Measurements from ENCODE around the gene CD9. TPM values are rescaled to one million over a fixed set of nuclear protein-coding genes. Genes with fewer than 3 reads are reported as not detected.

Gene CD9
- total RNA-seq, 1 donor from 2014 or later: 55.5 TPM

GRCh38 chr12:6198985-6199530 is 1.1 kb upstream of the CD9 start:
- peak overlapping the region; percentile 82 for H3K4me3 ChIP-seq
- H3K9me3 ChIP-seq (replicated peaks): no peaks in the 10 kb centered on the region
- H3K27ac ChIP-seq (replicated peaks): peak overlapping the region; percentile 92
- intact Hi-C loops (cut with micrococcal nuclease): no loop called here
- TF ChIP-seq, protein P1, sequence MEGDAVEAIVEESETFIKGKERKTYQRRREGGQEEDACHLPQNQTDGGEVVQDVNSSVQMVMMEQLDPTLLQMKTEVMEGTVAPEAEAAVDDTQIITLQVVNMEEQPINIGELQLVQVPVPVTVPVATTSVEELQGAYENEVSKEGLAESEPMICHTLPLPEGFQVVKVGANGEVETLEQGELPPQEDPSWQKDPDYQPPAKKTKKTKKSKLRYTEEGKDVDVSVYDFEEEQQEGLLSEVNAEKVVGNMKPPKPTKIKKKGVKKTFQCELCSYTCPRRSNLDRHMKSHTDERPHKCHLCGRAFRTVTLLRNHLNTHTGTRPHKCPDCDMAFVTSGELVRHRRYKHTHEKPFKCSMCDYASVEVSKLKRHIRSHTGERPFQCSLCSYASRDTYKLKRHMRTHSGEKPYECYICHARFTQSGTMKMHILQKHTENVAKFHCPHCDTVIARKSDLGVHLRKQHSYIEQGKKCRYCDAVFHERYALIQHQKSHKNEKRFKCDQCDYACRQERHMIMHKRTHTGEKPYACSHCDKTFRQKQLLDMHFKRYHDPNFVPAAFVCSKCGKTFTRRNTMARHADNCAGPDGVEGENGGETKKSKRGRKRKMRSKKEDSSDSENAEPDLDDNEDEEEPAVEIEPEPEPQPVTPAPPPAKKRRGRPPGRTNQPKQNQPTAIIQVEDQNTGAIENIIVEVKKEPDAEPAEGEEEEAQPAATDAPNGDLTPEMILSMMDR (IDR thresholded peaks at IDR 0.05; ENCODE audit: borderline replicate concordance): no peak
- no peak for DNase-seq
- peaks cover 23% of the 10 kb centered on the region for H3K27me3 ChIP-seq (ENCODE audit: low read depth)
- H3K4me1 ChIP-seq: peaks cover 59% of the 10 kb centered on the region
- no peaks in the 10 kb centered on the region for H3K36me3 ChIP-seq

DNA sequence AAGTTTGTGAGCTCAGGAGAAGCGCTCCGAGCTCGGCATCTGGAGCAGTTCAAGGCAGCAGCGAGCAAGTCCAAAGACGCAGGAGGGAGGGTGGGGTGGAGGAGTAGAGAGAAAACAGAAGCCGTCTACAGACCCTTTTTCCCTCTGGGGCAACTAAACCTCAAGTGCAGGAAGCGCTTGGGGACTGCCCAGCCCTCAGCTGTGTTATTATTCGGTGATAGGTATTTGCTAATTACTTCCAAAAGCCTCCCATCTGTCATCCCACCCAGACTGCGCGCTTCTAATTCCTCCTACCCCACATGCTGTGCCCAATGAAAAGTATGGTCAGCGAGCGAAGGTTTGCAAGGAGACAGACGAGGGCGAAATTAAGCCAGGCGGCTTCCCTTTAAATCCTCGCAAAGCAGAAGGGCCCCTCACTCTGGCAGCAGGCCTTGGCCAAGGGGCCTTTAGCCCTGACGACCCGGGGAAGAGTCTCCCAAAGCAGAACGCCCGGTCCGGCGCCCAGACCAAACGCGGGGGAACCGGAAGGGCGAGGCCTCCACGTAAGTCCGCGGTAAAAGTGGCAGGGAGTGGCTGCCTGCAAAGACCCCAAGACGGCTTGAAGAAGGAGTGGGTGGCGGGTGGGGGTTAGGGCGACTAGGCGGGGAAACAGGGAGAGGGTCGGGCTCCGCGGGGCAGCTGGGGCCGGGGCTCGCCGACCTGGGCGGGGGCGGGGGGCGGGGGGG is 507 bp upstream of the CD9 start:
- Histone ChIP-seq H3K36me3 (no peaks in the 10 kb centered on the region), H3K9me3 (replicated peaks) (no peaks in the 10 kb centered on the region), H3K27ac (replicated peaks) (peak overlapping the region; percentile 92), H3K27me3 (ENCODE audit: low read depth) (peaks cover 23% of the 10 kb centered on the region), H3K4me3 (peak overlapping the region; percentile 82), H3K4me1 (peaks cover 66% of the 10 kb centered on the region)
- intact Hi-C loops (cut with micrococcal nuclease): no loop called here
- TF ChIP-seq, protein P1 (IDR thresholded peaks at IDR 0.05; ENCODE audit: borderline replicate concordance): no peak
- no peak for DNase-seq

- peak overlapping the region; percentile 92 for H3K27ac ChIP-seq (replicated peaks)
- peaks cover 23% of the 10 kb centered on the region for H3K27me3 ChIP-seq (ENCODE audit: low read depth)
- no peaks in the 10 kb centered on the region for H3K9me3 ChIP-seq (replicated peaks)
- H3K4me3 ChIP-seq: peak overlapping the region; percentile 82
- H3K36me3 ChIP-seq: no peaks in the 10 kb centered on the region
- TF ChIP-seq, protein P1 (IDR thresholded peaks at IDR 0.05; ENCODE audit: borderline replicate concordance): peak; percentile 8
- DNase-seq: no peak
- intact Hi-C loops (cut with micrococcal nuclease): no loop called here
- H3K4me1 ChIP-seq: peaks cover 72% of the 10 kb centered on the region
Measured at GRCh38 chr12:6201213-6201608, 1.0 kb downstream of the CD9 start.

DNA sequence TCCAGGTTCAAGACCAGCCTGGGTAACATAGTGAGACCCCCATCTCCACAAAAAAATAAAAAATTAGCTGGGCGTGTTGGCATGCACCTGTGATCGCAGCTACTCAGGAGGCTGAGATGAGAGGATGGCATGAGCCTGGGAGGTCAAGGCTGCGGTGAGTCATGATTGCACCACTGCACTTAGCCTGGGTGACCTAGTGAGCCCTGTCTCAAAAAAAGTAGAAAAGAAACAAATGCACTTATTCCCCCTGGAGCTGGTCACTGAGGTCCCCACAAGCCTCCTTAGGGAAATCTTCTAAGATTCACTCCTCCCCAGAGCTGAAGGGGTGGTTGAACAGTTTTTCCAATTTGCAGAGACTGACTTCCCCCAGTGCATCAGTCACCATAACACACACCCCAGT is 1.6 kb downstream of the CD9 start:
- intact Hi-C loops (cut with micrococcal nuclease): no loop called here
- no peaks in the 10 kb centered on the region for H3K36me3 ChIP-seq
- peaks cover 23% of the 10 kb centered on the region for H3K27me3 ChIP-seq (ENCODE audit: low read depth)
- no peaks in the 10 kb centered on the region for H3K9me3 ChIP-seq (replicated peaks)
- TF ChIP-seq, protein P1 (IDR thresholded peaks at IDR 0.05; ENCODE audit: borderline replicate concordance): no peak
- H3K27ac ChIP-seq (replicated peaks): peak overlapping the region; percentile 92
- no peak for DNase-seq
- peak overlapping the region; percentile 82 for H3K4me3 ChIP-seq
- peaks cover 75% of the 10 kb centered on the region for H3K4me1 ChIP-seq

DNA sequence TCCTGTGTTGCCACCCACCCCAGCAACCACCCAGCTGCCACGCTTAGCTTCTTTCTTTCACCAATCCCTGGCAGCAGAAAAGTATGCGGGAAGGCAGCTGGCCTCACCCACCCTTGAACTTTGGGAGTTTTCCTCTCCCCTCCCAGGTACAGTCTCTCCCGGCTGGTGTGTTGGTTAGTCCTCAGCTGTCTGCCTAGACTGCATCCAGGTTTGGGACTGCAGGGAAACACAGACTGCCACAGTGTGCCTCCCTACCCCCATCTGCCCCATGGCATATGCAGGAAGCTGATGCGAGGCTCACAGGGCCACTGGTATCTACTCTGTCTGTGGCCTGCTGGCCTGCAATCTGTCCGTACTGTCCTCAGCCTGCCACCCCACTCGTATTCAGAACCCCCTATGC is 2.1 kb downstream of the CD9 start:
- peak overlapping the region; percentile 82 for H3K4me3 ChIP-seq
- H3K27ac ChIP-seq (replicated peaks): peak overlapping the region; percentile 92
- intact Hi-C loops (cut with micrococcal nuclease): no loop called here
- peaks cover 80% of the 10 kb centered on the region for H3K4me1 ChIP-seq
- H3K27me3 ChIP-seq (ENCODE audit: low read depth): peaks cover 23% of the 10 kb centered on the region
- TF ChIP-seq, protein P1 (IDR thresholded peaks at IDR 0.05; ENCODE audit: borderline replicate concordance): no peak
- no peaks in the 10 kb centered on the region for H3K36me3 ChIP-seq
- no peaks in the 10 kb centered on the region for H3K9me3 ChIP-seq (replicated peaks)
- no peak for DNase-seq

Measured in left ventricle myocardium inferior (tissue), 1 donor.